ENCODE measurements around the gene PRSS33.

PRSS33 gene

GRCh38 chr16:2795395-2796143, 8.2 kb upstream of the PRSS33 start:
- no peak for DNase-seq

GRCh38 chr16:2792940-2793339, 5.6 kb upstream of the PRSS33 start:
- no peak for DNase-seq

GRCh38 chr16:2791174-2791573, 3.8 kb upstream of the PRSS33 start:
- DNase-seq = no peak

- DNase-seq = no peak
These were observed 3.3 kb upstream of the PRSS33 start for GRCh38 chr16:2790631-2791030.

GRCh38 chr16:2787961-2788360, 601 bp upstream of the PRSS33 start:
- DNase-seq = no peak

- DNase-seq = no peak
These were observed 571 bp downstream of the PRSS33 start for GRCh38 chr16:2786826-2787151.

- DNase-seq = no peak
These were observed 1.1 kb downstream of the PRSS33 start for GRCh38 chr16:2786061-2786825.

GRCh38 chr16:2785101-2785991, 2.0 kb downstream of the PRSS33 start:
- peak; percentile 17 for DNase-seq

- no peak for DNase-seq
These were observed 2.8 kb downstream of the PRSS33 start for GRCh38 chr16:2784358-2785100.

GRCh38 chr16:2783581-2784357, 3.6 kb downstream of the PRSS33 start:
- DNase-seq = no peak

- DNase-seq = no peak
These were observed 4.6 kb downstream of the PRSS33 start for GRCh38 chr16:2782583-2783351.

GRCh38 chr16:2779978-2780898, 7.1 kb downstream of the PRSS33 start:
- no peak for DNase-seq

- no peak for DNase-seq
These were observed 8.0 kb downstream of the PRSS33 start for GRCh38 chr16:2779151-2779920.

GRCh38 chr16:2778630-2778958, 8.8 kb downstream of the PRSS33 start:
- no peak for DNase-seq

- DNase-seq = no peak
These were observed 9.3 kb downstream of the PRSS33 start for GRCh38 chr16:2777903-2778629.

GRCh38 chr16:2777231-2777902, 10.0 kb downstream of the PRSS33 start, which contains the start of gene ELOB:
ELOB (minus strand) TSS chr16:2777280; CDS start chr16:2777239, 41 bp downstream.
- peak; percentile 51 for DNase-seq

GRCh38 chr16:2776500-2777139, 10.7 kb downstream of the PRSS33 start:
- no peak for DNase-seq

Measured in NCI-H1105 treated with DMSO at 0.1 percent for 48 hours (cell line).